Measurements from ENCODE around the gene RHOV. TPM values are rescaled to one million over a fixed set of nuclear protein-coding genes. Genes with fewer than 3 reads are reported as not detected.

RHOV gene
- total RNA-seq, 1 experiment from 2014 or later, result 6.0 TPM

- DNase-seq (ENCODE audit: low read depth, low spot score) (peak; percentile 94), ATAC-seq (peak; percentile 93)
- H3K4me2 ChIP-seq (ENCODE audit: low read length), result peak within 1 kb of the TSS; percentile 97
- H3K79me2 ChIP-seq (ENCODE audit: insufficient read depth, low read length), result peaks cover 21% of the 10 kb centered on the region
- H3K4me1 ChIP-seq (ENCODE audit: control insufficient read depth in 1 of 2, insufficient read depth in 2 of 2, low read length in 2 of 2), result peaks cover 7 to 26% of the 10 kb centered on the region in 2 experiments; a peak in 3 of 4 replicates
- intact Hi-C loops (cut with micrococcal nuclease), result loop anchor here (1.0 to 5.0 kb wide), 4 partner anchors 37 to 302 kb away; partner anchors contain the start of gene KNL1
- no peaks in the 10 kb centered on the region for H4K20me1 ChIP-seq (ENCODE audit: insufficient read depth)
- peak within 1 kb of the TSS; percentile 76 for H3K9ac ChIP-seq (ENCODE audit: low read length)
- no peaks in the 10 kb centered on the region for H3K9me3 ChIP-seq (ENCODE audit: control insufficient read depth in 1 of 2, insufficient read depth in 1 of 2, low read depth in 1 of 2, low read length in 2 of 2)
- ChIA-PET CTCF (interaction anchor here (0.6 to 5.4 kb wide), 42 partner anchors 9 to 1208 kb away, joined by 3 to 166 read pairs (median 4); partner anchors contain the start of genes DLL4, GCHFR, NUSAP1 and OIP5), POLR2A (interaction anchor here (0.8 to 2.4 kb wide), 14 partner anchors 9 to 304 kb away, joined by 3 to 34 read pairs (median 4); partner anchors contain the start of genes CHAC1, DLL4 and RHOV), RAD21 (ENCODE audit: low non-redundant PET in 1 of 2, low total read pairs in 2 of 2, uncharacterized antibody in 2 of 2, unreplicated experiment in 2 of 2) (interaction anchor here (0.5 to 2.4 kb wide), 11 partner anchors 12 to 304 kb away, joined by 3 to 21 read pairs (median 5); partner anchors contain the start of gene SPINT1 (in 1 of the 2))
- peak within 1 kb of the TSS; percentile 85 for H2AFZ ChIP-seq (ENCODE audit: low read depth, low read length, poor library complexity, severe bottlenecking)
- BruUV-seq (replicated peaks), result no TSS peak
- H3K4me3 ChIP-seq (replicated peaks in 1 of 2; ENCODE audit: low read depth in 1 of 2, low read length in 2 of 2), result peak within 1 kb of the TSS; percentile 94
- H3K9me2 ChIP-seq (ENCODE audit: insufficient read depth), result no peaks in the 10 kb centered on the region
- H3K27ac ChIP-seq (ENCODE audit: low read depth, low read length), result peak within 1 kb of the TSS; percentile 73
- no peaks in the 10 kb centered on the region for H3K27me3 ChIP-seq (ENCODE audit: insufficient read depth, low read length)
- H3K36me3 ChIP-seq (ENCODE audit: control insufficient read depth in 1 of 2, insufficient read depth in 2 of 2, low read length in 2 of 2), result peaks cover 0 to 9% of the 10 kb centered on the region in 2 experiments; a peak in 2 of 4 replicates
- TF ChIP-seq, protein P1, sequence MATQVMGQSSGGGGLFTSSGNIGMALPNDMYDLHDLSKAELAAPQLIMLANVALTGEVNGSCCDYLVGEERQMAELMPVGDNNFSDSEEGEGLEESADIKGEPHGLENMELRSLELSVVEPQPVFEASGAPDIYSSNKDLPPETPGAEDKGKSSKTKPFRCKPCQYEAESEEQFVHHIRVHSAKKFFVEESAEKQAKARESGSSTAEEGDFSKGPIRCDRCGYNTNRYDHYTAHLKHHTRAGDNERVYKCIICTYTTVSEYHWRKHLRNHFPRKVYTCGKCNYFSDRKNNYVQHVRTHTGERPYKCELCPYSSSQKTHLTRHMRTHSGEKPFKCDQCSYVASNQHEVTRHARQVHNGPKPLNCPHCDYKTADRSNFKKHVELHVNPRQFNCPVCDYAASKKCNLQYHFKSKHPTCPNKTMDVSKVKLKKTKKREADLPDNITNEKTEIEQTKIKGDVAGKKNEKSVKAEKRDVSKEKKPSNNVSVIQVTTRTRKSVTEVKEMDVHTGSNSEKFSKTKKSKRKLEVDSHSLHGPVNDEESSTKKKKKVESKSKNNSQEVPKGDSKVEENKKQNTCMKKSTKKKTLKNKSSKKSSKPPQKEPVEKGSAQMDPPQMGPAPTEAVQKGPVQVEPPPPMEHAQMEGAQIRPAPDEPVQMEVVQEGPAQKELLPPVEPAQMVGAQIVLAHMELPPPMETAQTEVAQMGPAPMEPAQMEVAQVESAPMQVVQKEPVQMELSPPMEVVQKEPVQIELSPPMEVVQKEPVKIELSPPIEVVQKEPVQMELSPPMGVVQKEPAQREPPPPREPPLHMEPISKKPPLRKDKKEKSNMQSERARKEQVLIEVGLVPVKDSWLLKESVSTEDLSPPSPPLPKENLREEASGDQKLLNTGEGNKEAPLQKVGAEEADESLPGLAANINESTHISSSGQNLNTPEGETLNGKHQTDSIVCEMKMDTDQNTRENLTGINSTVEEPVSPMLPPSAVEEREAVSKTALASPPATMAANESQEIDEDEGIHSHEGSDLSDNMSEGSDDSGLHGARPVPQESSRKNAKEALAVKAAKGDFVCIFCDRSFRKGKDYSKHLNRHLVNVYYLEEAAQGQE (IDR thresholded peaks at IDR 0.05; ENCODE audit: low read depth), result no peak
- TF ChIP-seq EZH2 (IDR thresholded peaks at IDR 0.05) (no peak), SP1 (IDR thresholded peaks at IDR 0.05; ENCODE audit: low read depth) (peak; percentile 76), EZH2phosphoT487 (IDR thresholded peaks at IDR 0.05; ENCODE audit: borderline replicate concordance) (no peak), RAD21 (IDR thresholded peaks at IDR 0.05; ENCODE audit: low read depth) (peak; percentile 97), ZFX (IDR thresholded peaks at IDR 0.05) (no peak), SIN3A (IDR thresholded peaks at IDR 0.05; ENCODE audit: low read depth) (peak; percentile 94), JUND (IDR thresholded peaks at IDR 0.05) (no peak), ATF3 (IDR thresholded peaks at IDR 0.05) (no peak), CEBPB (IDR thresholded peaks at IDR 0.05; ENCODE audit: low read depth) (no peak), FOSL1 (IDR thresholded peaks at IDR 0.05; ENCODE audit: low read depth) (no peak), ELF1 (IDR thresholded peaks at IDR 0.05; ENCODE audit: borderline replicate concordance, low read depth) (peak; percentile 81; the same call in 1 of the 2 replicates), TCF7L2 (IDR thresholded peaks at IDR 0.05; ENCODE audit: borderline replicate concordance, extremely low read depth, insufficient read depth, insufficient read length) (no peak), YY1 (IDR thresholded peaks at IDR 0.05; ENCODE audit: extremely low read depth, insufficient replicate concordance, low read depth, low read length) (peak; percentile 4), ZNF274 (IDR thresholded peaks at IDR 0.05; ENCODE audit: low read depth, low read length) (no peak)
- TF ChIP-seq, protein P2, sequence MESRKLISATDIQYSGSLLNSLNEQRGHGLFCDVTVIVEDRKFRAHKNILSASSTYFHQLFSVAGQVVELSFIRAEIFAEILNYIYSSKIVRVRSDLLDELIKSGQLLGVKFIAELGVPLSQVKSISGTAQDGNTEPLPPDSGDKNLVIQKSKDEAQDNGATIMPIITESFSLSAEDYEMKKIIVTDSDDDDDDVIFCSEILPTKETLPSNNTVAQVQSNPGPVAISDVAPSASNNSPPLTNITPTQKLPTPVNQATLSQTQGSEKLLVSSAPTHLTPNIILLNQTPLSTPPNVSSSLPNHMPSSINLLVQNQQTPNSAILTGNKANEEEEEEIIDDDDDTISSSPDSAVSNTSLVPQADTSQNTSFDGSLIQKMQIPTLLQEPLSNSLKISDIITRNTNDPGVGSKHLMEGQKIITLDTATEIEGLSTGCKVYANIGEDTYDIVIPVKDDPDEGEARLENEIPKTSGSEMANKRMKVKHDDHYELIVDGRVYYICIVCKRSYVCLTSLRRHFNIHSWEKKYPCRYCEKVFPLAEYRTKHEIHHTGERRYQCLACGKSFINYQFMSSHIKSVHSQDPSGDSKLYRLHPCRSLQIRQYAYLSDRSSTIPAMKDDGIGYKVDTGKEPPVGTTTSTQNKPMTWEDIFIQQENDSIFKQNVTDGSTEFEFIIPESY (IDR thresholded peaks at IDR 0.05; ENCODE audit: extremely low read depth, insufficient replicate concordance, low read length), result no peak
- TF ChIP-seq, protein P3, sequence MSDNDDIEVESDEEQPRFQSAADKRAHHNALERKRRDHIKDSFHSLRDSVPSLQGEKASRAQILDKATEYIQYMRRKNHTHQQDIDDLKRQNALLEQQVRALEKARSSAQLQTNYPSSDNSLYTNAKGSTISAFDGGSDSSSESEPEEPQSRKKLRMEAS (IDR thresholded peaks at IDR 0.05), result peak; percentile 97
Observed at GRCh38 chr15:40893733-40894680, 20.0 kb upstream of the RHOV start, which contains the start of gene VPS18. TSS of gene VPS18 (plus strand) at chr15:40894450. CDS start at chr15:40894769, 319 bp downstream.
